ENCODE results near the gene NDST1. TPM values are rescaled to one million over a fixed set of nuclear protein-coding genes. Genes with fewer than 3 reads are reported as not detected.

The NDST1 gene
- total RNA-seq, 2 experiments from 2014 or later, result 9.5 to 26.6 TPM

GRCh38 chr5:150525163-150525562 lies 17.2 kb downstream of the NDST1 start:
- ChIA-PET CTCF (ENCODE audit: unreplicated experiment) (interaction anchor here (1.2 kb wide), 2 partner anchors 64 to 66 kb away, joined by 3 to 6 read pairs; no protein-coding TSS in a partner anchor), POLR2A (interaction anchor here (1.2 to 2.2 kb wide), 3 partner anchors 36 to 67 kb away, joined by 5 to 10 read pairs (median 6); no protein-coding TSS in a partner anchor)
- H3K9me2 ChIP-seq (ENCODE audit: insufficient read depth, low read length), result no peaks in the 10 kb centered on the region
- H3K4me1 ChIP-seq (ENCODE audit: insufficient read depth, low read length, poor library complexity, severe bottlenecking), result peaks cover 32% of the 10 kb centered on the region
- H3K79me2 ChIP-seq (ENCODE audit: insufficient read depth, low read depth, low read length), result no peaks in the 10 kb centered on the region
- no peak overlapping the region for H3K4me3 ChIP-seq (ENCODE audit: low read depth, low read length, poor library complexity, severe bottlenecking)
- no peak overlapping the region for H3K4me2 ChIP-seq (ENCODE audit: low read length)
- DNase-seq (ENCODE audit: low spot score), result no peak
- H2AFZ ChIP-seq (ENCODE audit: low read length), result no peak overlapping the region
- TF ChIP-seq EZH2phosphoT487 (IDR thresholded peaks at IDR 0.05; ENCODE audit: borderline replicate concordance, low read depth, low read length), result no peak
- TF ChIP-seq CTCF (conservative IDR thresholded peaks at IDR 0.05; ENCODE audit: low read length), result no peak
- H3K9me3 ChIP-seq (ENCODE audit: low read length), result no peaks in the 10 kb centered on the region
- 0 out of 2 replicates have a peak, but pooled peaks cover 5% of the 10 kb centered on the region for H4K20me1 ChIP-seq (ENCODE audit: insufficient read depth, low read length)
- H3K27ac ChIP-seq (ENCODE audit: low read depth, low read length, poor library complexity, severe bottlenecking), result no peak overlapping the region
- BruUV-seq (replicated peaks), result no TSS peak
- intact Hi-C loops (cut with micrococcal nuclease; ENCODE audit: unreplicated experiment), result no loop called here
- H3K36me3 ChIP-seq (ENCODE audit: insufficient read depth, low read length), result peaks cover 10% of the 10 kb centered on the region; the same call in 1 of the 2 replicates

- CTCF ChIA-PET (ENCODE audit: unreplicated experiment), result interaction anchor here (1.0 to 1.2 kb wide), 2 partner anchors 36 to 69 kb away, joined by 5 read pairs; no protein-coding TSS in a partner anchor
- TF ChIP-seq EZH2phosphoT487 (IDR thresholded peaks at IDR 0.05; ENCODE audit: borderline replicate concordance, low read depth, low read length), result no peak
- TF ChIP-seq CTCF (conservative IDR thresholded peaks at IDR 0.05; ENCODE audit: low read length), result no peak
- H3K4me3 ChIP-seq (ENCODE audit: low read depth, low read length, poor library complexity, severe bottlenecking), result no peak overlapping the region
- H3K79me2 ChIP-seq (ENCODE audit: insufficient read depth, low read depth, low read length), result no peaks in the 10 kb centered on the region
- H3K9me3 ChIP-seq (ENCODE audit: low read length), result no peaks in the 10 kb centered on the region
- no peak for DNase-seq (ENCODE audit: low spot score)
- H2AFZ ChIP-seq (ENCODE audit: low read length), result no peak overlapping the region
- H4K20me1 ChIP-seq (ENCODE audit: insufficient read depth, low read length), result 0 out of 2 replicates have a peak, but pooled peaks cover 5% of the 10 kb centered on the region
- no TSS peak for BruUV-seq (replicated peaks)
- H3K4me1 ChIP-seq (ENCODE audit: insufficient read depth, low read length, poor library complexity, severe bottlenecking), result peaks cover 32% of the 10 kb centered on the region
- H3K4me2 ChIP-seq (ENCODE audit: low read length), result no peak overlapping the region
- H3K27ac ChIP-seq (ENCODE audit: low read depth, low read length, poor library complexity, severe bottlenecking), result no peak overlapping the region
- no peaks in the 10 kb centered on the region for H3K9me2 ChIP-seq (ENCODE audit: insufficient read depth, low read length)
- POLR2A ChIA-PET, result interaction anchor here (1.2 kb wide), 1 partner anchor 68 kb away, joined by 5 read pairs; no protein-coding TSS in a partner anchor
- intact Hi-C loops (cut with micrococcal nuclease; ENCODE audit: unreplicated experiment), result no loop called here
- H3K36me3 ChIP-seq (ENCODE audit: insufficient read depth, low read length), result peaks cover 10% of the 10 kb centered on the region; the same call in 1 of the 2 replicates
Observed at GRCh38 chr5:150525781-150526180, 17.9 kb downstream of the NDST1 start.

GRCh38 chr5:150527038-150527437 lies 19.1 kb downstream of the NDST1 start:
- H3K9me2 ChIP-seq (ENCODE audit: insufficient read depth, low read length), result no peaks in the 10 kb centered on the region
- H2AFZ ChIP-seq (ENCODE audit: low read length), result no peak overlapping the region
- intact Hi-C loops (cut with micrococcal nuclease; ENCODE audit: unreplicated experiment), result no loop called here
- peaks cover 10% of the 10 kb centered on the region; the same call in 1 of the 2 replicates for H3K36me3 ChIP-seq (ENCODE audit: insufficient read depth, low read length)
- 0 out of 2 replicates have a peak, but pooled peaks cover 5% of the 10 kb centered on the region for H4K20me1 ChIP-seq (ENCODE audit: insufficient read depth, low read length)
- peaks cover 30% of the 10 kb centered on the region for H3K4me1 ChIP-seq (ENCODE audit: insufficient read depth, low read length, poor library complexity, severe bottlenecking)
- ChIA-PET CTCF (ENCODE audit: unreplicated experiment) (interaction anchor here (1.2 kb wide), 1 partner anchor 70 kb away, joined by 5 read pairs; no protein-coding TSS in a partner anchor), POLR2A (no interaction called here)
- BruUV-seq (replicated peaks), result no TSS peak
- TF ChIP-seq CTCF (conservative IDR thresholded peaks at IDR 0.05; ENCODE audit: low read length), result no peak
- no peak for TF ChIP-seq EZH2phosphoT487 (IDR thresholded peaks at IDR 0.05; ENCODE audit: borderline replicate concordance, low read depth, low read length)
- no peak overlapping the region for H3K27ac ChIP-seq (ENCODE audit: low read depth, low read length, poor library complexity, severe bottlenecking)
- no peak overlapping the region for H3K4me2 ChIP-seq (ENCODE audit: low read length)
- no peak for DNase-seq (ENCODE audit: low spot score)
- no peaks in the 10 kb centered on the region for H3K9me3 ChIP-seq (ENCODE audit: low read length)
- H3K4me3 ChIP-seq (ENCODE audit: low read depth, low read length, poor library complexity, severe bottlenecking), result no peak overlapping the region
- H3K79me2 ChIP-seq (ENCODE audit: insufficient read depth, low read depth, low read length), result no peaks in the 10 kb centered on the region
